IMR-90 (cell line): ENCODE results near the gene ENO4. TPM values are rescaled to one million over a fixed set of nuclear protein-coding genes. Genes with fewer than 3 reads are reported as not detected.

Experiments
- ATAC-seq: fragments of 200-7000 bp; cut with Tn5 transposase; 2 replicates; pipeline ENCODE4 v1.9.1; 2020; ENCODE audit warnings: low read depth, mild to moderate bottlenecking, moderate library complexity
- BruUV-seq: library from RNA; stranded (reverse); fragments of 400-500 nt; replicated peaks from 2 replicates; lab custom pipeline; 2021; lab: Mats Ljungman, UMichigan
- CTCF ChIA-PET: fragments of 300-600 bp; formaldehyde crosslinking; extraction: SDS; loops from one replicate; lab custom pipeline; 2021; ENCODE audit warnings: antibody characterized with exemption; lab: Yijun Ruan, JAX
- POLR2A ChIA-PET: fragments of 300-600 bp; sonication (Branson Sonifier 250); formaldehyde crosslinking; loops from one replicate; lab custom pipeline; 2022; ENCODE audit warnings: antibody characterized with exemption; ENCODE audit not compliant: unreplicated experiment; lab: Charles Lee
- DNase-seq: peaks from one replicate; pipeline ENCODE4 v3.0.0; 2013
- H2AFZ ChIP-seq: replicated peaks from 2 replicates; pipeline ENCODE3; 2013; ENCODE audit warnings: low read length, mild to moderate bottlenecking; ENCODE audit not compliant: poor library complexity
- H2AK5ac ChIP-seq: 2 replicates; pipeline ENCODE4 v1.6.1; 2013; ENCODE audit warnings: low read depth, low read length, inconsistent platforms
- H2AK9ac ChIP-seq: replicated peaks from 2 replicates; pipeline ENCODE3; 2013; ENCODE audit warnings: mild to moderate bottlenecking, low read depth, low read length, moderate library complexity; ENCODE audit not compliant: poor library complexity
- H2BK120ac ChIP-seq: 2 replicates; pipeline ENCODE4 v1.6.1; 2013; ENCODE audit warnings: low read depth, low read length, inconsistent platforms
- H2BK15ac ChIP-seq: 3 replicates; pipeline ENCODE4 v1.6.1; 2013; ENCODE audit warnings: low read depth, low read length, inconsistent platforms
- H2BK20ac ChIP-seq: 2 replicates; pipeline ENCODE4 v1.6.1; 2013; ENCODE audit warnings: low read depth, mild to moderate bottlenecking, inconsistent platforms, low read length, moderate library complexity
- H2BK5ac ChIP-seq: 2 replicates; pipeline ENCODE4 v1.6.1; 2013; ENCODE audit warnings: mild to moderate bottlenecking, low read depth, low read length, inconsistent platforms; ENCODE audit not compliant: poor library complexity, severe bottlenecking
- H3K14ac ChIP-seq: replicated peaks from 2 replicates; pipeline ENCODE4 v1.6.1; 2013; ENCODE audit warnings: low read depth, low read length, inconsistent platforms
- H3K18ac ChIP-seq: 2 replicates; pipeline ENCODE4 v1.6.1; 2013; ENCODE audit warnings: low read depth, low read length, control low read depth
- H3K23ac ChIP-seq: 2 replicates; pipeline ENCODE4 v1.6.1; 2013; ENCODE audit warnings: low read depth, low read length, inconsistent platforms
- H3K27ac ChIP-seq: 2 replicates; pipeline ENCODE4 v1.5.1; 2013; ENCODE audit warnings: mild to moderate bottlenecking, control low read depth, low read length; ENCODE audit not compliant: insufficient read depth
- H3K27me3 ChIP-seq: 2 replicates; pipeline ENCODE4 v1.6.1; 2013; ENCODE audit warnings: low read length; ENCODE audit not compliant: control insufficient read depth, insufficient read depth
- H3K36me3 ChIP-seq: 2 replicates; pipeline ENCODE4 v1.6.1; 2013; ENCODE audit warnings: low read length, mixed read lengths; ENCODE audit not compliant: control insufficient read depth, insufficient read depth
- H3K4ac ChIP-seq: 2 replicates; pipeline ENCODE4 v1.6.1; 2013; ENCODE audit warnings: low read depth, low read length, inconsistent platforms
- H3K4me1 ChIP-seq: 2 replicates; pipeline ENCODE4 v1.6.1; 2013; ENCODE audit warnings: low read length, mixed read lengths; ENCODE audit not compliant: control insufficient read depth, insufficient read depth
- H3K4me2 ChIP-seq: 2 replicates; pipeline ENCODE4 v1.6.1; 2013; ENCODE audit warnings: low read depth, mild to moderate bottlenecking, control low read depth, low read length, moderate library complexity
- H3K4me3 ChIP-seq: 2 replicates; pipeline ENCODE4 v1.5.1; 2013; ENCODE audit warnings: low read depth, mild to moderate bottlenecking, control low read depth, low read length, moderate library complexity; ENCODE audit not compliant: insufficient read depth
- H3K56ac ChIP-seq: 2 replicates; pipeline ENCODE4 v1.6.1; 2013; ENCODE audit warnings: low read length, inconsistent platforms; ENCODE audit not compliant: insufficient read depth; ENCODE audit errors: extremely low read depth
- H3K79me1 ChIP-seq, 2 experiments: 2 replicates each; pipeline ENCODE4 v1.6.1; 2013; ENCODE audit warnings: low read length in 2 of 2, inconsistent platforms in 1 of 2, low read depth in 1 of 2
- H3K9ac ChIP-seq: 2 replicates; pipeline ENCODE4 v1.6.1; 2013; ENCODE audit warnings: low read depth, low read length, control low read depth
- H3K9me1 ChIP-seq: 2 replicates; pipeline ENCODE4 v1.6.1; 2013; ENCODE audit warnings: low read length, inconsistent platforms; ENCODE audit not compliant: insufficient read depth
- H3K9me3 ChIP-seq: 2 replicates; pipeline ENCODE4 v1.6.1; 2013; ENCODE audit warnings: low read length; ENCODE audit not compliant: control insufficient read depth, insufficient read depth
- H4K20me1 ChIP-seq: 2 replicates; pipeline ENCODE4 v1.6.1; 2013; ENCODE audit warnings: low read length, inconsistent platforms; ENCODE audit not compliant: insufficient read depth
- H4K5ac ChIP-seq: 2 replicates; pipeline ENCODE4 v1.6.1; 2013; ENCODE audit warnings: mild to moderate bottlenecking, low read depth, low read length, control low read depth
- H4K8ac ChIP-seq, 2 experiments: 2 replicates each; pipeline ENCODE4 v1.6.1; 2013; ENCODE audit warnings: low read depth in 2 of 2, low read length in 2 of 2, control low read depth in 1 of 2, inconsistent platforms in 1 of 2
- H4K91ac ChIP-seq: 2 replicates; pipeline ENCODE4 v1.6.1; 2013; ENCODE audit warnings: low read depth, low read length, inconsistent platforms; ENCODE audit not compliant: insufficient read depth
- CTCF ChIP-seq: conservative IDR thresholded peaks from 2 replicates; pipeline ENCODE4 v1.5.1; 2012; ENCODE audit warnings: mild to moderate bottlenecking, low read depth, low read length, improper control_type of control experiment
- WGBS, 2 experiments: methylation state at CpG; one replicate each; pipeline versions ENCODE4 v1.1.5 to v1.1.7; 2013; ENCODE audit warnings: missing lambda C conversion rate in 2 of 2; ENCODE audit not compliant: insufficient read length in 1 of 2; ENCODE audit errors: extremely low coverage in 2 of 2; 5-methylcytosine and 5-hydroxymethylcytosine counted together
- dilution Hi-C: fragments of 300-500 bp; cut with HindIII; formaldehyde crosslinking; loops from one replicate; pipeline ENCODE4 v1.14.3; 2018; ENCODE audit warnings: low sequenced_read_pairs; ENCODE audit not compliant: unreplicated experiment
- in situ Hi-C: fragments of 300-500 bp; cut with MboI; formaldehyde crosslinking; loops from 3 replicates; pipeline ENCODE4 v1.14.3; 2019; ENCODE audit warnings: low sequenced_read_pairs, inconsistent platforms, mixed read lengths
- intact Hi-C: fragments of 100-400 bp; cut with micrococcal nuclease; formaldehyde crosslinking; loops from 2 replicates; pipeline ENCODE4 v1.10.0; 2022
- polyA plus RNA-seq, 3 experiments: library from polyadenylated mRNA; depleted of rRNA; stranded (reverse); fragments of >200 nt; gene quantifications; 2 replicates each; pipeline ENCODE4 v1.2.3, GENCODE V29; 2012; ENCODE audit warnings: low replicate concordance in 1 of 3
- total RNA-seq: library from RNA; depleted of rRNA; stranded (reverse); fragments of >200 nt; gene quantifications from 2 replicates; pipeline ENCODE4 v1.2.3, GENCODE V29; 2012

Gene ENO4
- total and polyA plus RNA-seq, 2 of the 4 experiments (the other 2 are of a cell fraction): under 0.01 to 0.05 TPM

DNA sequence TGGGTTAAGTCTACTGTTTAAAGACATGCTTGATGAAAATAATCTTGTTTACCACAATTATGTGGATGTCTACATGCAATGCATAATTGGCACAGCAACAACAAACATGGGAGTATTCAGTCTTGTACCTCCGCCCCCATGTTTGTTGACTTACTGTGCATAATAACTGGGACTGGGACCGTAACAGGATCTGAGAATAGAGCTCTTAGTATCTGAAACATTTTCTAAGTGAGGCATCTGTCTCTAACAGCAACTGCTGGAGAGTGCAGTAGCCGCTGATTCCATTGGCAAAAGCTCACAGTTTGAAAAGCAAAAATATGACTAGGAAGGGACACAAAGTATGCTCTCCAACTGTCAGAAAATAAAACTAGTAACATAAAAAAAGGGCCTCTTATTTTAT lies 61.6 kb downstream of the ENO4 start:
- ChIA-PET POLR2A (no interaction called here), CTCF (no interaction called here)
- no peak overlapping the region for H3K4me3 ChIP-seq
- H2AK9ac ChIP-seq: no peak overlapping the region
- H3K56ac ChIP-seq: no peak overlapping the region
- no peaks in the 10 kb centered on the region for H3K9me3 ChIP-seq
- H2AFZ ChIP-seq: no peak overlapping the region
- no peak overlapping the region for H2BK20ac ChIP-seq
- H4K5ac ChIP-seq: no peak overlapping the region
- H3K4me2 ChIP-seq: no peak overlapping the region
- in situ Hi-C loops (no loop called here), intact Hi-C loops (no loop called here), dilution Hi-C loops (no loop called here)
- H3K4ac ChIP-seq: no peak overlapping the region
- DNase-seq (no peak), ATAC-seq (no peak)
- H3K18ac ChIP-seq: no peak overlapping the region
- H3K9me1 ChIP-seq: no peaks in the 10 kb centered on the region
- H4K8ac ChIP-seq: no peak overlapping the region
- no peak overlapping the region for H2BK15ac ChIP-seq
- H3K23ac ChIP-seq: no peak overlapping the region
- H3K9ac ChIP-seq: no peak overlapping the region
- 0 out of 2 replicates have a peak, but pooled peaks cover 1% of the 10 kb centered on the region for H3K36me3 ChIP-seq
- no peak overlapping the region for H4K91ac ChIP-seq
- no peaks in the 10 kb centered on the region for H4K20me1 ChIP-seq
- no TSS peak for BruUV-seq
- TF ChIP-seq CTCF: no peak
- H3K4me1 ChIP-seq: no peaks in the 10 kb centered on the region
- no peak overlapping the region for H2BK5ac ChIP-seq
- no peaks in the 10 kb centered on the region for H3K27me3 ChIP-seq
- no peak overlapping the region for H2BK120ac ChIP-seq
- H3K27ac ChIP-seq: no peak overlapping the region
- H3K79me1 ChIP-seq: no peaks in the 10 kb centered on the region
- no peak overlapping the region for H2AK5ac ChIP-seq
- no peak overlapping the region for H3K14ac ChIP-seq
- no CpG with 5 or more reads among the region's 3 CpGs for WGBS, 2 experiments
